H9 (cell line): ENCODE data around the gene PBX1. TPM values are rescaled to one million over a fixed set of nuclear protein-coding genes. Genes with fewer than 3 reads are reported as not detected.

ENCODE experiments used
- DNase-seq: peaks from one replicate; pipeline ENCODE4 v3.0.0-alpha.2; 2017
- H2AFZ ChIP-seq: one replicate; pipeline ENCODE4 v1.6.1; 2013; ENCODE audit warnings: mild to moderate bottlenecking, low read length, control low read depth, moderate library complexity
- H2AK5ac ChIP-seq: 2 replicates; pipeline ENCODE4 v1.6.1; 2013; ENCODE audit warnings: low read length, control low read depth, mixed read lengths; ENCODE audit not compliant: insufficient read length
- H2BK120ac ChIP-seq: one replicate; pipeline ENCODE4 v1.6.1; 2013; ENCODE audit warnings: low read depth, mild to moderate bottlenecking, low read length, control low read depth, inconsistent platforms; ENCODE audit not compliant: poor library complexity, severe bottlenecking
- H2BK12ac ChIP-seq: 2 replicates; pipeline ENCODE4 v1.6.1; 2013; ENCODE audit warnings: low read length, control low read depth, mixed read lengths, low read depth; ENCODE audit not compliant: insufficient read length
- H2BK15ac ChIP-seq: 2 replicates; pipeline ENCODE4 v1.6.1; 2013; ENCODE audit warnings: low read depth, low read length, control low read depth
- H2BK20ac ChIP-seq: one replicate; pipeline ENCODE4 v1.6.1; 2013; ENCODE audit warnings: low read depth, mild to moderate bottlenecking, low read length, control low read depth, inconsistent platforms; ENCODE audit not compliant: poor library complexity, severe bottlenecking
- H2BK5ac ChIP-seq: 2 replicates; pipeline ENCODE4 v1.6.1; 2013; ENCODE audit warnings: low read length, control low read depth, mixed read lengths; ENCODE audit not compliant: insufficient read length
- H3K14ac ChIP-seq: 2 replicates; pipeline ENCODE4 v1.6.1; 2013; ENCODE audit warnings: low read length, control low read depth; ENCODE audit not compliant: insufficient read depth
- H3K18ac ChIP-seq: 2 replicates; pipeline ENCODE4 v1.6.1; 2013; ENCODE audit warnings: low read depth, mild to moderate bottlenecking, mixed read lengths, low read length, control low read depth; ENCODE audit not compliant: insufficient read length
- H3K23ac ChIP-seq: 2 replicates; pipeline ENCODE4 v1.6.1; 2013; ENCODE audit warnings: low read length, control low read depth, mixed read lengths, low read depth; ENCODE audit not compliant: insufficient read length
- H3K23me2 ChIP-seq: 2 replicates; pipeline ENCODE4 v1.6.1; 2013; ENCODE audit warnings: low read depth, mild to moderate bottlenecking, mixed read lengths, low read length, control low read depth; ENCODE audit not compliant: insufficient read length, poor library complexity, severe bottlenecking
- H3K27ac ChIP-seq: 2 replicates; pipeline ENCODE4 v1.5.1; 2013; ENCODE audit warnings: low read length, control low read depth, mixed read lengths, low read depth; ENCODE audit not compliant: insufficient read length
- H3K27me3 ChIP-seq: 2 replicates; pipeline ENCODE4 v1.6.1; 2013; ENCODE audit warnings: low read length, control low read depth, inconsistent platforms; ENCODE audit not compliant: insufficient read depth
- H3K4ac ChIP-seq: 2 replicates; pipeline ENCODE4 v1.6.1; 2013; ENCODE audit warnings: low read depth, mild to moderate bottlenecking, control low read depth, inconsistent platforms, low read length, moderate library complexity
- H3K4me1 ChIP-seq: 2 replicates; pipeline ENCODE4 v1.6.1; 2013; ENCODE audit warnings: low read length, control low read depth, inconsistent platforms; ENCODE audit not compliant: insufficient read depth
- H3K4me2 ChIP-seq: 2 replicates; pipeline ENCODE4 v1.6.1; 2013; ENCODE audit warnings: low read length, control low read depth, mixed read lengths; ENCODE audit not compliant: insufficient read length, insufficient read depth
- H3K56ac ChIP-seq: 2 replicates; pipeline ENCODE4 v1.6.1; 2013; ENCODE audit warnings: low read depth, mild to moderate bottlenecking, mixed read lengths, low read length, control low read depth; ENCODE audit not compliant: insufficient read length
- H3K79me1 ChIP-seq: 2 replicates; pipeline ENCODE4 v1.6.1; 2013; ENCODE audit warnings: low read depth, mild to moderate bottlenecking, moderate library complexity, low read length, control low read depth, inconsistent platforms; ENCODE audit not compliant: insufficient read depth, poor library complexity, severe bottlenecking
- H3K79me2 ChIP-seq: 2 replicates; pipeline ENCODE4 v1.6.1; 2013; ENCODE audit warnings: low read length, control low read depth, inconsistent platforms; ENCODE audit not compliant: insufficient read depth
- H3K9ac ChIP-seq: 2 replicates; pipeline ENCODE4 v1.6.1; 2013; ENCODE audit warnings: low read length, control low read depth, mixed read lengths; ENCODE audit not compliant: insufficient read length; ENCODE audit errors: extremely low read depth
- H3K9me3 ChIP-seq: one replicate; pipeline ENCODE4 v1.6.1; 2013; ENCODE audit warnings: low read depth, low read length, inconsistent platforms; ENCODE audit not compliant: control insufficient read depth
- H3T11ph ChIP-seq: one replicate; pipeline ENCODE4 v1.6.1; 2013; ENCODE audit warnings: mild to moderate bottlenecking, low read length, control low read depth, inconsistent platforms
- H4K20me1 ChIP-seq: one replicate; pipeline ENCODE4 v1.6.1; 2013; ENCODE audit not compliant: control insufficient read depth, insufficient read length, insufficient read depth
- H4K5ac ChIP-seq: 2 replicates; pipeline ENCODE4 v1.6.1; 2013; ENCODE audit warnings: low read depth, mild to moderate bottlenecking, mixed read lengths, low read length, control low read depth; ENCODE audit not compliant: insufficient read length
- H4K8ac ChIP-seq: replicated peaks from 2 replicates; pipeline ENCODE4 v1.6.1; 2013; ENCODE audit warnings: low read length, control low read depth, mixed read lengths, low read depth; ENCODE audit not compliant: insufficient read length
- H4K91ac ChIP-seq: 2 replicates; pipeline ENCODE4 v1.6.1; 2013; ENCODE audit warnings: low read depth, mild to moderate bottlenecking, moderate library complexity, mixed read lengths, low read length, control low read depth; ENCODE audit not compliant: insufficient read length
- H3K27ac Mint-ChIP-seq, 3 experiments: 2 replicates in 2 of 3; 3 replicates in 1 of 3; pipeline ENCODE4 v1.8.0; 2020 to 2021; ENCODE audit warnings: mixed read lengths in 3 of 3, mild to moderate bottlenecking in 1 of 3, moderate library complexity in 1 of 3
- H3K27me3 Mint-ChIP-seq: 2 replicates; pipeline ENCODE4 v1.8.0; 2021; ENCODE audit warnings: low read depth, mild to moderate bottlenecking, moderate library complexity, mixed read lengths
- H3K36me3 Mint-ChIP-seq, 3 experiments: 2 replicates in 2 of 3; 3 replicates in 1 of 3; pipeline ENCODE4 v1.8.0; 2020 to 2021; ENCODE audit warnings: low read depth in 3 of 3, mixed read lengths in 3 of 3; ENCODE audit not compliant: insufficient read depth in 1 of 3
- H3K4me1 Mint-ChIP-seq, 2 experiments: 2 replicates each; pipeline ENCODE4 v1.8.0; 2020; ENCODE audit warnings: mixed read lengths in 2 of 2
- H3K4me3 Mint-ChIP-seq, 2 experiments: 2 replicates in 1 of 2; 3 replicates in 1 of 2; pipeline ENCODE4 v1.8.0; 2020 to 2021; ENCODE audit warnings: mild to moderate bottlenecking in 2 of 2, mixed read lengths in 2 of 2, moderate library complexity in 1 of 2
- H3K9me3 Mint-ChIP-seq, 2 experiments: 2 replicates in 1 of 2; 3 replicates in 1 of 2; pipeline ENCODE4 v1.8.0; 2020; ENCODE audit warnings: mild to moderate bottlenecking in 2 of 2, mixed read lengths in 2 of 2, moderate library complexity in 1 of 2
- WGBS: extraction: QIAGEN DNeasy Blood & Tissue Kit; methylation state at CpG from one replicate; pipeline ENCODE4 v1.1.7; 2013; ENCODE audit warnings: missing lambda C conversion rate, low lambda C conversion rate, mixed read lengths; ENCODE audit not compliant: insufficient read length; ENCODE audit errors: extremely low coverage; 5-methylcytosine and 5-hydroxymethylcytosine counted together
- total RNA-seq: library from RNA; stranded (reverse); gene quantifications from 2 replicates; pipeline ENCODE4 v1.2.1, GENCODE V29; 2021
- TF ChIP-seq, protein P1 (sequence below): fragments of 200-600 bp; sonication (generic); conservative IDR thresholded peaks from 3 replicates; pipeline ENCODE4 v1.8.0; 2021; ENCODE audit warnings: antibody characterized with exemption, mild to moderate bottlenecking

Gene PBX1
- total RNA-seq, 1 experiment from 2014 or later, result 142 TPM

GRCh38 chr1:164638492-164639202, 79.7 kb downstream of the PBX1 start:
- no peak overlapping the region for H2BK5ac ChIP-seq
- no peak overlapping the region for H4K8ac ChIP-seq
- H3K14ac ChIP-seq, result no peak overlapping the region
- H2BK15ac ChIP-seq, result no peak overlapping the region
- DNase-seq, result no peak
- Mint-ChIP-seq H3K27me3 (no peaks in the 10 kb centered on the region), H3K4me3 (no peak overlapping the region), H3K27ac (peak overlapping the region in 2 of 3 experiments; percentile 18 to 56; a peak in 4 of 7 replicates), H3K4me1 (peaks cover 59 to 64% of the 10 kb centered on the region in 2 experiments), H3K9me3 (no peaks in the 10 kb centered on the region), H3K36me3 (peaks cover 16 to 40% (median 36%) of the 10 kb centered on the region in 3 experiments; a peak in 6 of 7 replicates)
- no peaks in the 10 kb centered on the region for H3K23me2 ChIP-seq
- H3K18ac ChIP-seq, result no peak overlapping the region
- no peak overlapping the region for H4K91ac ChIP-seq
- H3K4me2 ChIP-seq, result no peak overlapping the region
- no peak overlapping the region for H3K23ac ChIP-seq
- no peak overlapping the region for H4K5ac ChIP-seq
- no peak overlapping the region for H3T11ph ChIP-seq
- H3K27ac ChIP-seq, result no peak overlapping the region
- H3K27me3 ChIP-seq, result no peaks in the 10 kb centered on the region
- whole genome bisulfite sequencing, result no CpG with 5 or more reads among the region's 14 CpGs
- no peak overlapping the region for H3K9ac ChIP-seq
- H3K56ac ChIP-seq, result no peak overlapping the region
- H2AK5ac ChIP-seq, result no peak overlapping the region
- H3K79me2 ChIP-seq, result peaks cover 38% of the 10 kb centered on the region; the same call in 1 of the 2 replicates
- H4K20me1 ChIP-seq, result no peaks in the 10 kb centered on the region
- H3K4me1 ChIP-seq, result peaks cover 17% of the 10 kb centered on the region; the same call in 1 of the 2 replicates
- H3K9me3 ChIP-seq, result no peaks in the 10 kb centered on the region
- TF ChIP-seq, protein P1, sequence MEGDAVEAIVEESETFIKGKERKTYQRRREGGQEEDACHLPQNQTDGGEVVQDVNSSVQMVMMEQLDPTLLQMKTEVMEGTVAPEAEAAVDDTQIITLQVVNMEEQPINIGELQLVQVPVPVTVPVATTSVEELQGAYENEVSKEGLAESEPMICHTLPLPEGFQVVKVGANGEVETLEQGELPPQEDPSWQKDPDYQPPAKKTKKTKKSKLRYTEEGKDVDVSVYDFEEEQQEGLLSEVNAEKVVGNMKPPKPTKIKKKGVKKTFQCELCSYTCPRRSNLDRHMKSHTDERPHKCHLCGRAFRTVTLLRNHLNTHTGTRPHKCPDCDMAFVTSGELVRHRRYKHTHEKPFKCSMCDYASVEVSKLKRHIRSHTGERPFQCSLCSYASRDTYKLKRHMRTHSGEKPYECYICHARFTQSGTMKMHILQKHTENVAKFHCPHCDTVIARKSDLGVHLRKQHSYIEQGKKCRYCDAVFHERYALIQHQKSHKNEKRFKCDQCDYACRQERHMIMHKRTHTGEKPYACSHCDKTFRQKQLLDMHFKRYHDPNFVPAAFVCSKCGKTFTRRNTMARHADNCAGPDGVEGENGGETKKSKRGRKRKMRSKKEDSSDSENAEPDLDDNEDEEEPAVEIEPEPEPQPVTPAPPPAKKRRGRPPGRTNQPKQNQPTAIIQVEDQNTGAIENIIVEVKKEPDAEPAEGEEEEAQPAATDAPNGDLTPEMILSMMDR, result no peak
- H2BK12ac ChIP-seq, result no peak overlapping the region
- no peak overlapping the region; the same call in 1 of the 2 replicates for H3K4ac ChIP-seq
- H2BK20ac ChIP-seq, result no peak overlapping the region
- no peak overlapping the region for H2AFZ ChIP-seq
- no peak overlapping the region for H2BK120ac ChIP-seq
- peaks cover 8% of the 10 kb centered on the region for H3K79me1 ChIP-seq
